Loucy (cell line): ENCODE measurements around the gene ARHGEF10L.

ENCODE experiments used
- H2AFZ ChIP-seq: fragments of 200-600 bp; sonication (generic); 2 replicates; pipeline ENCODE4 v1.6.0; 2016; ENCODE audit warnings: antibody characterized with exemption, mild to moderate bottlenecking, low read length, moderate library complexity
- H3F3A ChIP-seq: fragments of 200-600 bp; 2 replicates; pipeline ENCODE4 v1.6.0; 2016; ENCODE audit warnings: antibody characterized with exemption, low read depth, mild to moderate bottlenecking
- H3K27me3 ChIP-seq: fragments of 200-600 bp; sonication (generic); 2 replicates; pipeline ENCODE4 v1.6.1; 2014; ENCODE audit warnings: low read length, mild to moderate bottlenecking; ENCODE audit not compliant: insufficient read depth, poor library complexity, severe bottlenecking
- H3K36me3 ChIP-seq: fragments of 200-600 bp; sonication (generic); 2 replicates; pipeline ENCODE4 v1.6.1; 2016; ENCODE audit warnings: low read length; ENCODE audit not compliant: insufficient read depth
- H3K4me1 ChIP-seq: fragments of 200-600 bp; sonication (generic); 2 replicates; pipeline ENCODE4 v1.5.1; 2014; ENCODE audit warnings: low read length, mild to moderate bottlenecking; ENCODE audit not compliant: insufficient read depth, poor library complexity, severe bottlenecking
- H3K4me2 ChIP-seq: fragments of 200-600 bp; sonication (generic); 2 replicates; pipeline ENCODE4 v1.6.0; 2014; ENCODE audit warnings: antibody characterized with exemption, low read length, low read depth, mild to moderate bottlenecking; ENCODE audit not compliant: poor library complexity, severe bottlenecking
- H3K4me3 ChIP-seq: fragments of 200-600 bp; sonication (generic); 2 replicates; pipeline ENCODE4 v1.5.1; 2014; ENCODE audit warnings: low read length, mild to moderate bottlenecking, mixed read lengths; ENCODE audit not compliant: poor library complexity, severe bottlenecking
- H3K79me2 ChIP-seq: fragments of 200-600 bp; sonication (generic); 2 replicates; pipeline ENCODE4 v1.6.1; 2014; ENCODE audit warnings: low read length; ENCODE audit not compliant: insufficient read depth
- H3K9ac ChIP-seq: fragments of 200-600 bp; sonication (generic); 2 replicates; pipeline ENCODE4 v1.6.0; 2014; ENCODE audit warnings: mild to moderate bottlenecking, low read depth, low read length, moderate library complexity; ENCODE audit not compliant: poor library complexity, severe bottlenecking
- H3K9me2 ChIP-seq: fragments of 200-600 bp; sonication (generic); replicated peaks from 2 replicates; pipeline ENCODE4 v1.6.1; 2016; ENCODE audit warnings: low read depth, low read length, mixed read lengths
- H3K9me3 ChIP-seq: fragments of 200-600 bp; sonication (generic); 2 replicates; pipeline ENCODE4 v1.6.1; 2014; ENCODE audit warnings: mild to moderate bottlenecking, antibody characterized with exemption, low read length, low read depth; ENCODE audit not compliant: insufficient read depth
- H4K20me1 ChIP-seq: fragments of 200-600 bp; sonication (generic); 2 replicates; pipeline ENCODE4 v1.6.0; 2014; ENCODE audit warnings: antibody characterized with exemption, low read length, mild to moderate bottlenecking; ENCODE audit not compliant: insufficient read depth, poor library complexity, severe bottlenecking
- EZH2phosphoT487 ChIP-seq: fragments of 200-600 bp; IDR thresholded peaks from 2 replicates; pipeline ENCODE4 v1.6.1; 2018; ENCODE audit warnings: antibody characterized with exemption, mild to moderate bottlenecking, moderate library complexity, borderline replicate concordance
- TF ChIP-seq, protein P1 (sequence below): fragments of 200-600 bp; sonication (generic); conservative IDR thresholded peaks from 2 replicates; pipeline ENCODE4 v1.5.1; 2014; ENCODE audit warnings: mild to moderate bottlenecking, antibody characterized with exemption, low read length

The ARHGEF10L gene

DNA sequence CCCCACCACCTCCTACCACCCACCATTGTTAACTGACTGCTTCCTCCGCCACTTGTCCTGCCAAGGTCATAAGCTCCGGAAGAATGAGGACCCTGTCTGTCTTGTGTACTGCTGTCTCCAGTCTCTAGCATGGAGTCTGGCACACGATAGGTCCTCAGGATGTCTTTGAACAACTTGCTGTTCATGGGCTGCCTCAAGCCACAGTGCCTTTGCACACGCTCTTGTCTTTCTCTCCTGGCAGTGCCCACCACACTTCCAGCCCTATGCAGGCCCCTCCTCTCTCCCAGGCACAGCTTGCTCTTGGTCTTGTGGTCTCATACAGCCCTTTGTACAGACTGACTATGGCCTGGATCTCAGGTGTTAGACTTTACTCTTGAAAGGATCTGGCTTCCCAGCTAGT is 97.6 kb downstream of the ARHGEF10L start:
- Histone ChIP-seq H4K20me1 (no peaks in the 10 kb centered on the region), H3K4me2 (no peak overlapping the region), H3K9me3 (no peaks in the 10 kb centered on the region), H2AFZ (no peak overlapping the region), H3F3A (no peaks in the 10 kb centered on the region), H3K79me2 (no peaks in the 10 kb centered on the region), H3K27me3 (no peaks in the 10 kb centered on the region), H3K9ac (no peak overlapping the region), H3K4me1 (no peaks in the 10 kb centered on the region), H3K9me2 (no peaks in the 10 kb centered on the region), H3K4me3 (no peak overlapping the region), H3K36me3 (no peaks in the 10 kb centered on the region)
- TF ChIP-seq, protein P1, sequence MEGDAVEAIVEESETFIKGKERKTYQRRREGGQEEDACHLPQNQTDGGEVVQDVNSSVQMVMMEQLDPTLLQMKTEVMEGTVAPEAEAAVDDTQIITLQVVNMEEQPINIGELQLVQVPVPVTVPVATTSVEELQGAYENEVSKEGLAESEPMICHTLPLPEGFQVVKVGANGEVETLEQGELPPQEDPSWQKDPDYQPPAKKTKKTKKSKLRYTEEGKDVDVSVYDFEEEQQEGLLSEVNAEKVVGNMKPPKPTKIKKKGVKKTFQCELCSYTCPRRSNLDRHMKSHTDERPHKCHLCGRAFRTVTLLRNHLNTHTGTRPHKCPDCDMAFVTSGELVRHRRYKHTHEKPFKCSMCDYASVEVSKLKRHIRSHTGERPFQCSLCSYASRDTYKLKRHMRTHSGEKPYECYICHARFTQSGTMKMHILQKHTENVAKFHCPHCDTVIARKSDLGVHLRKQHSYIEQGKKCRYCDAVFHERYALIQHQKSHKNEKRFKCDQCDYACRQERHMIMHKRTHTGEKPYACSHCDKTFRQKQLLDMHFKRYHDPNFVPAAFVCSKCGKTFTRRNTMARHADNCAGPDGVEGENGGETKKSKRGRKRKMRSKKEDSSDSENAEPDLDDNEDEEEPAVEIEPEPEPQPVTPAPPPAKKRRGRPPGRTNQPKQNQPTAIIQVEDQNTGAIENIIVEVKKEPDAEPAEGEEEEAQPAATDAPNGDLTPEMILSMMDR: no peak
- TF ChIP-seq EZH2phosphoT487: no peak

DNA sequence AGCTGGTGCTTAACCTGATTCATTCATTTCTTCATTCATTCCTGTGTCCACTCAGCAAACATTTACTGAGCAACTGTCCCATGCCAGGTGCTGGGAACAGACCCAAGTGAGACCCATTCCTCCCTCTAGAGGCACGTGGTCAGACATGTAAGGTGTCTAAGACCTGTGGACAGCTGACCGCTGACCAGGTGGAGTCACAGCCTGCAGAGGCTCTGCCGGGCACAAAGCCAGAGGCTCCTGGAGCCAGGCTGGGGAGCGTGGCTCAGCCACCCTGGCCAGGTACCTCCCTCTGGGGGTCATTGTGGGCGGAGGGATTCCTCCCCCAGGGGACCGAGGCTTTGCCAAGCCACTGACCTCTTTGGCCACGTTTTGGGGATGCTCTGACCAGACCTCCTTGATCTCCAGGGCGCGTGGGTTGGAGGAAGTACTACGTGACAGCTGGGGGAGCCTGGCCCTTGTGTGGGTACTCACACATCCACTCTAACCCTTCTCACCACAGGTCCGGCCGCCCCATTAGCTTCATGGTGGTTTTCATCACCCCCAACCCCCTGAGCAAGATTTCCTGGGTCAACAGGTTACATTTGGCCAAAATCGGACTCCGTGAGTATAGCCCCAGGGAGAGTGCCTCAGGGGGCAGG is 100.3 kb downstream of the ARHGEF10L start:
- no peaks in the 10 kb centered on the region for H3K9me3 ChIP-seq
- H3K36me3 ChIP-seq: no peaks in the 10 kb centered on the region

DNA sequence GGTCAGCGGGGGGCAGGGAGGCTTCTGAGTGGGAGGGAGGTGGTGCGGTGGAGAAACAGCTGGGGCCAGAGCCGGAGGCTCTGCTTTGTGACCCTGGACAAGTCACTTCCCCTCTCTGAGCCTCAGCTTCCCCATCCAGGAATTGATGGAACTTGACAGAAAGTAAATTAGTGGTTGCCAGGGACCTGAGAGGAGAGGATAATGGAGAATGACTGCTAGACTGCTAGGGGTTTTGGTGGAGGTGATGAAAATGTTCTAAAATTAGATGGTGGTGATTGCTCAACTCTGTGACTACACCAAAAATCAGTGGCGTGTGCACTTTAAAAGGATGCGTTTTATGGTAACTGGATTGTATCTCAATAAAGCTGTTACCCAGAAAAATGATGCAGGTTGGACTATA is 100.9 kb downstream of the ARHGEF10L start:
- no peaks in the 10 kb centered on the region for H3K9me3 ChIP-seq
- H3F3A ChIP-seq: no peaks in the 10 kb centered on the region
- no peaks in the 10 kb centered on the region for H3K36me3 ChIP-seq
- no peaks in the 10 kb centered on the region for H4K20me1 ChIP-seq
- H3K27me3 ChIP-seq: no peaks in the 10 kb centered on the region
- H3K4me2 ChIP-seq: no peak overlapping the region
- no peak overlapping the region for H3K4me3 ChIP-seq
- TF ChIP-seq EZH2phosphoT487: no peak
- TF ChIP-seq, protein P1: no peak
- H3K9ac ChIP-seq: no peak overlapping the region
- no peaks in the 10 kb centered on the region for H3K79me2 ChIP-seq
- no peak overlapping the region for H2AFZ ChIP-seq
- H3K4me1 ChIP-seq: no peaks in the 10 kb centered on the region
- H3K9me2 ChIP-seq: no peaks in the 10 kb centered on the region

More for the DNA sequence above, 100.3 kb downstream of the ARHGEF10L start:
- Histone ChIP-seq H4K20me1 (no peaks in the 10 kb centered on the region), H3F3A (no peaks in the 10 kb centered on the region), H3K4me2 (no peak overlapping the region), H3K79me2 (no peaks in the 10 kb centered on the region), H3K4me3 (no peak overlapping the region), H3K9ac (no peak overlapping the region), H3K4me1 (no peaks in the 10 kb centered on the region), H3K27me3 (no peaks in the 10 kb centered on the region), H2AFZ (no peak overlapping the region), H3K9me2 (no peaks in the 10 kb centered on the region)
- TF ChIP-seq, protein P1: no peak
- TF ChIP-seq EZH2phosphoT487: no peak
